SK-N-SH (cell line): ENCODE measurements around the gene MYO1E. TPM values are rescaled to one million over a fixed set of nuclear protein-coding genes. Genes with fewer than 3 reads are reported as not detected.

Experiments
- CTCF ChIA-PET: fragments of 300-600, 350-600 bp; formaldehyde crosslinking; extraction: SDS; loops from one replicate; lab custom pipeline; 2021; lab: Yijun Ruan, JAX
- POLR2A ChIA-PET: fragments of 350-600 bp; sonication (Branson Sonifier 250); formaldehyde crosslinking; extraction: SDS; loops from one replicate; lab custom pipeline; 2020; ENCODE audit warnings: antibody characterized with exemption, inconsistent platforms; lab: Yijun Ruan, JAX
- DNase-seq: peaks from one replicate; pipeline ENCODE4 v3.0.0; 2012
- H2AFZ ChIP-seq: fragments of 200-600 bp; sonication (generic); 2 replicates; pipeline ENCODE4 v1.8.1; 2016; ENCODE audit warnings: antibody characterized with exemption, mild to moderate bottlenecking, low read depth
- H3F3A ChIP-seq: fragments of 200-600 bp; sonication (generic); replicated peaks from 2 replicates; pipeline ENCODE3; 2016; ENCODE audit warnings: antibody characterized with exemption, mild to moderate bottlenecking; ENCODE audit not compliant: insufficient read depth
- H3K27ac ChIP-seq, 2 experiments: fragments of 200-500 bp in 1 of 2; fragments of 200-600 bp in 1 of 2; sonication (Bioruptor generic) in 1 of 2; sonication (generic), shearing (Covaris generic) in 1 of 2; 2 replicates each; pipeline versions ENCODE4 v1.5.1 to v1.6.1; 2014 to 2016; ENCODE audit warnings: low read depth in 2 of 2, inconsistent platforms in 1 of 2, low read length in 1 of 2, mild to moderate bottlenecking in 1 of 2, mixed read lengths in 1 of 2
- H3K27me3 ChIP-seq: fragments of 200-600 bp; sonication (generic), shearing (Covaris generic); 2 replicates; pipeline ENCODE4 v1.6.1; 2016; ENCODE audit warnings: mixed run types; ENCODE audit not compliant: insufficient read depth
- H3K36me3 ChIP-seq, 2 experiments: fragments of 200-500 bp in 1 of 2; fragments of 200-600 bp in 1 of 2; sonication (Bioruptor generic) in 1 of 2; sonication (generic) in 1 of 2; replicated peaks in 1 of 2; 2 replicates each; pipeline versions ENCODE3 to v1.5.1; 2014 to 2016; ENCODE audit warnings: low read length in 1 of 2, mild to moderate bottlenecking in 1 of 2; ENCODE audit not compliant: insufficient read depth in 2 of 2, control insufficient read depth in 1 of 2
- H3K4me1 ChIP-seq, 2 experiments: fragments of 200-500 bp in 1 of 2; fragments of 200-600 bp in 1 of 2; sonication (Bioruptor generic) in 1 of 2; sonication (generic), shearing (Covaris generic) in 1 of 2; 2 replicates each; pipeline versions ENCODE4 v1.5.1 to v1.6.1; 2014 to 2016; ENCODE audit warnings: low read depth in 1 of 2, low read length in 1 of 2, mixed run types in 1 of 2; ENCODE audit not compliant: insufficient read depth in 2 of 2, control insufficient read depth in 1 of 2
- H3K4me2 ChIP-seq: fragments of 200-600 bp; sonication (generic), shearing (Covaris generic); 2 replicates; pipeline ENCODE4 v1.6.1; 2017; ENCODE audit warnings: mixed run types
- H3K4me3 ChIP-seq, 2 experiments: fragments of 200-500 bp in 1 of 2; fragments of 200-600 bp in 1 of 2; sonication (Bioruptor generic) in 1 of 2; sonication (generic), shearing (Covaris generic) in 1 of 2; 2 replicates each; pipeline versions ENCODE4 v1.5.1 to v1.8.1; 2014 to 2016; ENCODE audit warnings: low read depth in 2 of 2, inconsistent platforms in 1 of 2, low read length in 1 of 2, mild to moderate bottlenecking in 1 of 2, mixed read lengths in 1 of 2, moderate library complexity in 1 of 2
- H3K79me2 ChIP-seq: fragments of 200-600 bp; sonication (generic); 2 replicates; pipeline ENCODE4 v1.8.1; 2017; ENCODE audit warnings: mild to moderate bottlenecking; ENCODE audit not compliant: insufficient read depth
- H3K9ac ChIP-seq: fragments of 200-600 bp; sonication (generic); 2 replicates; pipeline ENCODE4 v1.6.1; 2017; ENCODE audit warnings: mixed run types
- H3K9me2 ChIP-seq: fragments of 200-600 bp; sonication (generic); 2 replicates; pipeline ENCODE4 v1.6.1; 2017; ENCODE audit warnings: mixed run types
- H3K9me3 ChIP-seq: fragments of 200-600 bp; sonication (generic); 2 replicates; pipeline ENCODE4 v1.6.1; 2017; ENCODE audit warnings: mixed run types, mild to moderate bottlenecking, moderate library complexity
- H4K20me1 ChIP-seq: fragments of 200-600 bp; sonication (generic); 2 replicates; pipeline ENCODE4 v1.6.1; 2017; ENCODE audit warnings: mild to moderate bottlenecking, mixed run types; ENCODE audit not compliant: insufficient read depth
- CHD2 ChIP-seq: fragments of 150-350 bp; IDR thresholded peaks from 2 replicates; pipeline ENCODE4 v1.6.1; 2018; ENCODE audit warnings: low read length; ENCODE audit not compliant: partially characterized antibody
- CTCF ChIP-seq: fragments of 200-600 bp; sonication (generic); IDR thresholded peaks from 2 replicates; pipeline ENCODE4 v1.6.1; 2017; ENCODE audit warnings: antibody characterized with exemption, mild to moderate bottlenecking, moderate library complexity
- EP300 ChIP-seq, 2 experiments: IDR thresholded peaks; 2 replicates each; pipeline versions ENCODE4 v1.4.0 to v1.6.1; 2012; ENCODE audit warnings: borderline replicate concordance in 1 of 2, low read depth in 1 of 2, low read length in 1 of 2
- EZH2phosphoT487 ChIP-seq: fragments of 200-600 bp; sonication (generic); IDR thresholded peaks from 2 replicates; pipeline ENCODE4 v1.6.1; 2017; ENCODE audit warnings: low read depth, mixed run types, mild to moderate bottlenecking, antibody characterized with exemption, moderate library complexity, borderline replicate concordance
- FOSL2 ChIP-seq: IDR thresholded peaks from 2 replicates; pipeline ENCODE4 v1.4.0; 2012; ENCODE audit warnings: low read depth, mild to moderate bottlenecking, moderate library complexity, borderline replicate concordance
- FOXJ3 ChIP-seq: sonication (generic); formaldehyde crosslinking; IDR thresholded peaks from 2 replicates; pipeline ENCODE4 v1.5.1; 2020; ENCODE audit warnings: mild to moderate bottlenecking, missing genetic modification reagents
- GABPA ChIP-seq: IDR thresholded peaks from 2 replicates; pipeline ENCODE4 v1.4.0; 2012; ENCODE audit warnings: low read depth, mild to moderate bottlenecking
- GATA2 ChIP-seq: sonication (generic); formaldehyde crosslinking; IDR thresholded peaks from 2 replicates; pipeline ENCODE4 v1.5.0; 2020; ENCODE audit warnings: mild to moderate bottlenecking, missing genetic modification reagents
- IRF3 ChIP-seq: fragments of 150-350 bp; IDR thresholded peaks from 2 replicates; pipeline ENCODE4 v1.6.1; 2016; ENCODE audit warnings: mild to moderate bottlenecking, low read depth, low read length
- MAX ChIP-seq: IDR thresholded peaks from 2 replicates; pipeline ENCODE4 v1.4.0; 2012; ENCODE audit warnings: low read depth
- MEF2A ChIP-seq: IDR thresholded peaks from 2 replicates; pipeline ENCODE4 v1.4.0; 2012; ENCODE audit warnings: low read depth, borderline replicate concordance
- MXI1 ChIP-seq: IDR thresholded peaks from 2 replicates; pipeline ENCODE4 v1.6.1; 2012; ENCODE audit warnings: mild to moderate bottlenecking, low read depth, low read length, improper control_type of control experiment
- NFIC ChIP-seq: IDR thresholded peaks from 2 replicates; pipeline ENCODE4 v1.4.0; 2012; ENCODE audit warnings: borderline replicate concordance
- NRF1 ChIP-seq: IDR thresholded peaks from 2 replicates; pipeline ENCODE4 v1.6.1; 2012; ENCODE audit warnings: low read depth, mild to moderate bottlenecking, low read length
- POLR2AphosphoS5 ChIP-seq: IDR thresholded peaks from 2 replicates; pipeline ENCODE4 v1.6.1; 2012; ENCODE audit warnings: low read depth, low read length
- RAD21 ChIP-seq: IDR thresholded peaks from 2 replicates; pipeline ENCODE4 v1.6.1; 2012; ENCODE audit warnings: mild to moderate bottlenecking, low read length
- SIN3A ChIP-seq: IDR thresholded peaks from 2 replicates; pipeline ENCODE4 v1.6.1; 2012; ENCODE audit warnings: low read depth, mild to moderate bottlenecking, low read length, moderate library complexity, borderline replicate concordance
- SMC3 ChIP-seq: IDR thresholded peaks from 2 replicates; pipeline ENCODE4 v1.6.1; 2012; ENCODE audit warnings: low read depth, low read length, improper control_type of control experiment
- TCF12 ChIP-seq: IDR thresholded peaks from 2 replicates; pipeline ENCODE4 v1.4.0; 2012
- TEAD4 ChIP-seq: IDR thresholded peaks from 2 replicates; pipeline ENCODE4 v1.4.0; 2012; ENCODE audit warnings: mild to moderate bottlenecking, borderline replicate concordance; ENCODE audit not compliant: insufficient read depth
- YY1 ChIP-seq: IDR thresholded peaks from 2 replicates; pipeline ENCODE4 v1.4.0; 2012; ENCODE audit warnings: low read depth, mild to moderate bottlenecking
- ZBTB33 ChIP-seq: IDR thresholded peaks from 2 replicates; pipeline ENCODE4 v1.4.0; 2012; ENCODE audit warnings: low read depth, borderline replicate concordance
- WGBS: methylation state at CpG from one replicate; pipeline ENCODE4 v1.1.6; 2017; ENCODE audit warnings: low lambda C conversion rate; 5-methylcytosine and 5-hydroxymethylcytosine counted together
- polyA plus RNA-seq, 3 experiments: library from polyadenylated mRNA; depleted of rRNA; stranded (reverse); fragments of >200 nt; gene quantifications; 2 replicates each; pipeline ENCODE4 v1.2.3, GENCODE V29; 2012

Gene MYO1E
- polyA plus RNA-seq, 1 of the 3 experiments (the other 2 are of a cell fraction), result 9.7 TPM

DNA sequence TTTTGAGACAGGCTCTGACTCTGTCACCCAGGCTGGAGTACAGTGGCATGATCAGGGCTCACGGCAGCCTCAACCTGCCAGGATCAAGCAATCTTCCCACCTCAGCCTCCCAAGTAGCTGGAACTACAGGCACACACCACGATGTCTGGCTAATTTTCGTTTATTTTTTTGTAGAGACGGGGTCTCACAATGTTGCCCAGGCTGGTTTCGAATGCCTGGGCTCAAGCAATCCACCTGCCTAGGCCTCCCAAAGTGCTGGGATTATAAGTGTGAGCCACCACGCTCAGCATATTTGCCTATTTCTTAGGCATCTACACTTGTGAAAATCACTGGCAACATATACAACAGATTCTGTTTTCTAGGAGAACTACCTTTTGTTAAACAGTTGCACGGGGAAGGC, 16.9 kb downstream of the MYO1E start:
- TF ChIP-seq TCF12 (no peak), POLR2AphosphoS5 (no peak), MAX (no peak), SMC3 (no peak), CTCF (no peak), YY1 (no peak), ZBTB33 (no peak), NRF1 (no peak), IRF3 (no peak)
- DNase-seq, result no peak
- CTCF ChIA-PET, result no interaction called here
- no peaks in the 10 kb centered on the region for H3K4me1 ChIP-seq
- H3K27ac ChIP-seq, result no peak overlapping the region
- WGBS, result 76% methylated on average over 6 of the region's 7 CpGs
- peaks cover 77% of the 10 kb centered on the region for H3K79me2 ChIP-seq
- H3K9me3 ChIP-seq, result no peaks in the 10 kb centered on the region
- no peaks in the 10 kb centered on the region for H3K9me2 ChIP-seq
- POLR2A ChIA-PET, result no interaction called here
- H4K20me1 ChIP-seq, result no peaks in the 10 kb centered on the region
- no peak overlapping the region for H3K4me2 ChIP-seq
- H3K36me3 ChIP-seq, result no peaks in the 10 kb centered on the region
- peaks cover 5% of the 10 kb centered on the region for H3F3A ChIP-seq
- no peak overlapping the region for H2AFZ ChIP-seq
- no peak overlapping the region for H3K4me3 ChIP-seq
- H3K9ac ChIP-seq, result no peak overlapping the region
- H3K27me3 ChIP-seq, result no peaks in the 10 kb centered on the region

DNA sequence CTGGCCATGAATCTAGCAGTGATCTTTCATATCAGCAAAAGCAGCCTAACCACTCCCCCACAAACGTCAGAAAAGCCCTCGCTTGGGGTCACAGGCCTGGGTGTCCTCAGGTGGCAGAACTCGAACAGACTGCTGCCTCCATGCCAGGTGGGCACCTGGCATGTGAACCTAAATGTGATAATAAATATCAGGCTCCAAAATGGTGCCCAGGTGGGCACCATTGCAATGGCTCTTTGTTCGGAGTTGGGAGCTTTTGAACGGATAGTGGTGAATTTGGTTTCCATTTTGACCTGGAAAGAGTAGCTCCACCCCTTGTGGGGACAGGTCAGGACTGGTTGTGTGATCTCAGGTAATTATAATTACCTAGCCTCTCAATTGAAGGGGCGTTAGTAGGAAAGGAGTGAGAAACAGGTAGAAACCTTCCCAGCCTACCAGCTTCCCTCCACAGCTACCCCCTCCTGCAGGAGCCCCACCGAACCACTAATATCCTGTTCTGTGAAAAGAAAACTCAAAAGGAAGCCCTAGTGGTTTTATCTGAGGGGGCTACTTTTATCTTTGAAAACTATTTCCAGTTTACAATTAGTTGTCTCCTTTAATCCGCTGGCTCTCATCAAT, 18.1 kb downstream of the MYO1E start:
- no peak for TF ChIP-seq RAD21
- no peak for TF ChIP-seq NFIC
- no peak for TF ChIP-seq GABPA
- no peak for TF ChIP-seq CHD2
- no peak for TF ChIP-seq MEF2A
- TF ChIP-seq FOXJ3 (CRISPR knock-in tag), result no peak
- TF ChIP-seq ZBTB33, result no peak
- TF ChIP-seq EP300 (IDR thresholded peaks at IDR 0.05; ENCODE audit: borderline replicate concordance in 1 of 2, low read depth in 1 of 2, low read length in 1 of 2), result no peak
- no peak for TF ChIP-seq SIN3A
- TF ChIP-seq FOSL2, result no peak
- no peak for TF ChIP-seq TEAD4
- TF ChIP-seq EZH2phosphoT487, result no peak
- TF ChIP-seq MXI1, result no peak
- TF ChIP-seq GATA2 (CRISPR knock-in tag), result no peak
- Histone ChIP-seq H3K9me2 (no peaks in the 10 kb centered on the region), H3K9me3 (no peaks in the 10 kb centered on the region), H3F3A (peaks cover 16% of the 10 kb centered on the region), H3K27ac (no peak overlapping the region), H4K20me1 (no peaks in the 10 kb centered on the region), H3K4me3 (no peak overlapping the region), H2AFZ (no peak overlapping the region), H3K27me3 (no peaks in the 10 kb centered on the region), H3K4me2 (no peak overlapping the region), H3K9ac (no peak overlapping the region), H3K79me2 (peaks cover 67% of the 10 kb centered on the region), H3K4me1 (peaks cover 4 to 5% of the 10 kb centered on the region in 2 experiments; a peak in 3 of 4 replicates), H3K36me3 (no peaks in the 10 kb centered on the region)
- no peak for DNase-seq
- ChIA-PET CTCF (no interaction called here), POLR2A (no interaction called here)
- 90% methylated on average over 8 of the region's 8 CpGs for WGBS
